GM19467 (cell line): ENCODE results near the gene VEPH1.

Source experiments
- ATAC-seq: cut with Tn5 transposase; IDR thresholded peaks from one replicate; pipeline ENCODE4 v1.9.1; 2021; ENCODE audit warnings: mild to moderate bottlenecking, moderate library complexity; ENCODE audit not compliant: unreplicated experiment

Gene VEPH1

GRCh38 chr3:157232141-157232540 lies 271.1 kb downstream of the VEPH1 start:
- ATAC-seq: no peak

DNA sequence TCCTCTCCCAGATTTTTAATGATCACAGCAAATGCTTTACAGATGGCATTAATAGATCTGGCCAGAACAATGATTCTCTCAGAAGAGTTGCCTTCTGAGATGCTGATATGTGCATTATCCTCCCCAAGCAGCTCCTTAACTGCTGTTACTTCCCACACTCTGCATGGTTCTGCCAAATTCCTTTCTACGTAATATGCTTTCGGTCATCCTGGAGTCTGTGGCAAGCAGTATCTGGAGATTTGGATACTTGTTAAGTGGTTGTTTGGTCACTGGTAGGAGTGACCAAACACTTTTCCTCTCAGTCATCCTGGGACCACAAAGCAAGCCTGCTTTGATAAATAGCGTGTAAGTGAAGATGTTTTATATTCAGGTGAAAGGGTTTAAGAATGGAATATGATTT lies 272.1 kb downstream of the VEPH1 start:
- ATAC-seq: no peak

GRCh38 chr3:157226173-157226847 lies 276.9 kb downstream of the VEPH1 start:
- ATAC-seq: no peak

- no peak for ATAC-seq
Measured at GRCh38 chr3:157225001-157225400, 278.2 kb downstream of the VEPH1 start.

DNA sequence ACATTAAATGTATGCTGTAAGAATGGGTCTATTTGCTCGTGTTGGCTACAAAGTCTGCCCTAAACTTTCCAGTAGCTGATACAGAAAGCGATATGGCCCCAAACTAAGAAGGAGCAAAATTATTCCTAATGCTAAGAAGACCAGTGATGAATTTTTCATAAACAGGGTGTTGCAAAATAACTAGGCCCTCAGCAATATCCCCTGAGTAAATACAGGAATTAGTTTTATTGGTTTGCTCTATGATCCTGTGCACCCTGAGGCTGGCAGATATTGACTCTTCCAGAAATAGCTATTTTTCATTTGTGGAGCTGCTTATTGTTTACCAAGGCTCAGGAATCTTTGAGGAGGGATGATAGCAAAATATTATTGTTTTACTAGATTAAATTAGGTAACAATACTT lies 282.3 kb downstream of the VEPH1 start:
- ATAC-seq: no peak

GRCh38 chr3:157220211-157220610 lies 283.0 kb downstream of the VEPH1 start:
- no peak for ATAC-seq

GRCh38 chr3:157219215-157219614 lies 284.0 kb downstream of the VEPH1 start:
- ATAC-seq: no peak
